DLD1 (cell line): ENCODE data around the gene NUDC.
"Not testable (repeated sequence)": the region's sequence is repeated elsewhere in the genome, so short reads cannot be mapped to it uniquely, and the experiment has no call there.

ENCODE experiments used
- in situ Hi-C: cut with HindIII; loops from 2 replicates; pipeline ENCODE4 v1.10.0; 2017; ENCODE audit warnings: low sequenced_read_pairs

NUDC gene

GRCh38 chr1:26921540-26922430, at the start of gene NUDC:
Gene NUDC, plus strand, starts transcription at chr1:26921743. Its CDS starts 106 bp downstream, at chr1:26921849.
- in situ Hi-C loops: no loop called here

- in situ Hi-C loops: not testable (repeated sequence)
Observed at GRCh38 chr1:26873097-26873496, 48.4 kb upstream of the NUDC start.

- in situ Hi-C loops: no loop called here
Observed at GRCh38 chr1:26874896-26875295, 46.6 kb upstream of the NUDC start.

DNA sequence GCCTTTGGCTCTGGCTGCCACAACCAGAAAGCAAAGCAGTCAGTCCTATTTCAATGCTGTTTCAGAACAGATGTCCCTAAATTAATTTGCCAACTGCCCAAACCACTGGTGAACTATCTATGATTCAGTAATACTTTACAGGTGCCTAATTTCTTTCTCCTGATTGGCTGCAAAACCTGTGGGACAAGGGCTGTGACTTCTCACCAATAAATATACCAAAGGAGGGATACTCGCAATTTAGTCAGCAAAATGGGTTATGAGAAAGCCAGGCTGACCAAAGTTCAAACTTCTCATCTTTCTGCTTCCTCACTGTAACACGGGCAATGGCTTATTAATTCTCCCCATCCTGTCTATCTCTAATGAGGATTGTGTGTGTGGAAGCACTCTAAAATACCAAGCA, 44.2 kb upstream of the NUDC start:
- in situ Hi-C loops: no loop called here

- in situ Hi-C loops: loop anchor here (5.0 kb wide), 1 partner anchor 47 kb away; no protein-coding TSS in a partner anchor
Observed at GRCh38 chr1:26879793-26880192, 41.8 kb upstream of the NUDC start.

- in situ Hi-C loops: loop anchor here (5.0 kb wide), 1 partner anchor 49 kb away; no protein-coding TSS in a partner anchor
Observed at GRCh38 chr1:26881611-26882010, 39.9 kb upstream of the NUDC start.

GRCh38 chr1:26882696-26883463, 38.7 kb upstream of the NUDC start:
- in situ Hi-C loops: loop anchor here (5.0 kb wide), 1 partner anchor 51 kb away; no protein-coding TSS in a partner anchor

GRCh38 chr1:26887125-26887524, 34.4 kb upstream of the NUDC start:
- in situ Hi-C loops: no loop called here

DNA sequence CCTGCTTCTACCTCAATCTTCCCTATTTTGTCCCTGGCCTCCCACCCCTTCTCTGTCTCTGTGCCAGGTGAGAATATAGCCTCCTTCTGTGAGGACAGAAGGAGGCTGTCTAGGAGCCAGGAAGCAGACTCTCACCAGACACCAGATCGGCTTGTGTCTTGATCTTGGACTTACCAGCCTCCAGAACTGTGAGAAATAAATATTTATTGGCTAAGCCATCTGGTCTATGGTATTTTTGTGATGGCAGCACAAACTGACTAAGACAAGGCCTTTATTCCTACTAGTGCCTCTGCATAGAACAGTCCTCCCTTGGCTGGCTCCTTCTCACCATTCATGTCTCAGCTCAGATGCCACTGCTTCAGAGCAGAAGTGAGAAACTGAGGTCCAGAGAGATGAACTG, 33.3 kb upstream of the NUDC start:
- in situ Hi-C loops: no loop called here

DNA sequence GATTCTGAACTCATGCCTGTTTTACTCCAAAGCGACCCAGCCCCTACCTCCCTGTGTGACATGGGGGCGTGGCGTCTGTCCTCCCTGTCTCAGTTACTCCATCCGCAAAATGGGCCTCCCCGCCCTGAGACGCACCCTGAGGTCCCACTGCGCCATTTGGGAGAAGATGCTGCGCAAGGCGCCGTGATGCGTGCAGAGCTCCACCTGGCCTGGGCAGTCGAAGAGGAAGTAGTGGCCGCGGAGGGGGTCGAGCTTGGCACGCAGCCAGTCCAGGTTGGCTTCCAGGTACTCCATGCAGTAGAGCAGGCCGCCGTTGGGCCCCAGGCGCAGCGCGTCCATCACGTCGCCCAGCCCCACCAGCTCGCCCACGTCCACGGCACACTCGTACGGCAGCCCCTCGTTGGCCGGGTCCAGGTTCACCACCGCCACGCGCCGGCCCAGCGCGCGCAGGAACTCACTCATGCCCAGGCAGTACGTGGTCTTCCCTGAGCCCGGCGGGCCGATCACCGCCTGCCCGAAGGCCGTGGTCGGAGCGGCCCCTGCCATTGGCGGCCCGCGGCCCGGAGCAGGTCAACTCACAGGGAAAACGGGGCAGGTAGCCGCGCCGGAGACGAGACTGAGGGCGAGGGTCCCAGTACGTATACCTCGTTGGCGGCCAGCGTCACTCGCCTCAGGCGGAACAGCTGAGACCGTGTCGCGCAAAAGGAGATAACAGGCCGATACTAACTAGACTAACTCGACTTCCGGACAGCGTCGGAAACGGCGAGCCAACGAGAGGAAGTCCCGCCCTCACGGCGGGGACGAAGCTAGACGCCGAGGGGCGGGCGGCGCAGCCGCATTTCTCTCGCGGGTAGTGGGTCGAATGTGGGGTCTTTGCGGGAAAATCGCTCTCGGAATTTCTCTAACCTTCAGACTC, 31.7 kb upstream of the NUDC start, which contains the start of gene GPN2:
Gene GPN2 (minus strand): TSS at position 733 of the 916 bp plus-strand sequence. CDS start 187 bp downstream, at position 546.
- in situ Hi-C loops: no loop called here

DNA sequence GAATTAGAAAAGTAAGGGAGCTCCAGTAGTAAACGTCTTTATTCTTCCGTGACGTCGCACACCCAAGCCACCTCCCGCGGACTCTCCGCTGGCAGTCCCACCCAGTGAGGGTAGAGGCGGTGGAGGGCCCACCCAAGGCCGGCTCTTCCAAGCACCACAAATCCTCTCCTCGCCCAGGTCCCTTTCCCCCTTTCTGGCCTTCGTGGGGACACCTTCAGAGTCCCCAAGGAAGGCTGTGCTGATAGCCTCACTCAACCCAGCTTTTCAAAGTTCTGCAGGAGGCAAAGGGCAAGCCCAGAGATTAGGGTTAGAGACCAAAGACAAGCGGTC, 31.1 kb upstream of the NUDC start:
- in situ Hi-C loops: no loop called here

GRCh38 chr1:26894263-26894662, 27.3 kb upstream of the NUDC start:
- in situ Hi-C loops: no loop called here

- in situ Hi-C loops: no loop called here
Observed at GRCh38 chr1:26897351-26897750, 24.2 kb upstream of the NUDC start.

GRCh38 chr1:26900001-26900814, 21.3 kb upstream of the NUDC start, which contains the start of gene GPATCH3:
Gene GPATCH3, minus strand, starts transcription at chr1:26900467. Its CDS starts 25 bp downstream, at chr1:26900442.
- in situ Hi-C loops: no loop called here

- in situ Hi-C loops: no loop called here
Observed at GRCh38 chr1:26900815-26901511, 20.6 kb upstream of the NUDC start.

DNA sequence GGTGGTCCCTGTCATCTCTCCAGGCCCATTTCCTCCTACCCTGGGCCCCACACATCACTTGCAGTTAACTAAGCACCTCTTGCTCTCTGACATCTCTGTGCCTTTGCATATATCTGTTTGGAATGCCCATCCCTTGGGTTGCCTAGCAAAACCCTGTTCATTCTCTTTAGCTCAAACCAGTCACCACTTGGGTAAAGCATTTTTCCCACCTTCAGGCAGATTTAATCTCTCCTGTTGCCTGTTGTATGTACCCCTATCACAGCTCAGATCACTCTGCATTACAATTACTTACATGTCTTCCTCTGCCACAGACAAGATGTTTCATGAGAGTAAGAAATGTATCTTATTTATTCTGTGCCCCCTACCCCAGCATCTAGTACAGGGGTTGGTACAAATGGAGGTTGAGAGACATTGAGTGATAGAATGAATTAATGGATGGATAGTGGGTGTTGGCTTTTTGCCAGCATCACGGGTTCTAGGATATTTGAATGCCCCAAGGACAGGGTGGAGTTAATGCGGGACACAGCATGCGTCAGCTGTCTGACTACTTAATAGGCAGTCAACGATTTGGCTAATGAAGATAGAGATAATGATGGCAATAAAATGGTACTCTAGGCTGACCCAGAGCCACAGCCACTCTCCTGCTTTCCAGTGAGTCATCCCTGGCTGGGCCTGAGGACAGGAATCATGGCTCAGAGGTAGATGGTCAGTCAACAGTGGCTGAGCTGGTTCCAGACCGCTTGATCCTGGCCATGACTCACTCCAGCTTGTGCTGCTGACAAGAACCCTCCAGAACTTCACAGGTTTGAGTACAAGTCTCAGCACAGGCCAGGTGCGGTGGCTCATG, 14.2 kb upstream of the NUDC start:
- in situ Hi-C loops: no loop called here

- in situ Hi-C loops: no loop called here
Observed at GRCh38 chr1:26909951-26910342, 11.6 kb upstream of the NUDC start.
